HepG2 (cell line): ENCODE results near the gene THEM5. TPM values are rescaled to one million over a fixed set of nuclear protein-coding genes. Genes with fewer than 3 reads are reported as not detected.

ENCODE experiments used
- ATAC-seq: fragments of 200-7000 bp; cut with Tn5 transposase; 3 replicates; pipeline ENCODE4 v1.9.1; 2020; ENCODE audit warnings: mild to moderate bottlenecking, moderate library complexity
- BruUV-seq: library from RNA; stranded (reverse); fragments of 400-500 nt; replicated peaks from 2 replicates; lab custom pipeline; 2021; lab: Mats Ljungman, UMichigan
- CTCF ChIA-PET: fragments of 300-600 bp; formaldehyde crosslinking; extraction: SDS; loops from one replicate; lab custom pipeline; 2021; ENCODE audit warnings: low total read pairs, inconsistent platforms, low intra/inter-chr PET ratio; lab: Yijun Ruan, JAX
- POLR2A ChIA-PET: fragments of 350-600 bp; sonication (Branson Sonifier 250); formaldehyde crosslinking; loops from one replicate; lab custom pipeline; 2020; ENCODE audit warnings: antibody characterized with exemption, inconsistent platforms; lab: Yijun Ruan, JAX
- DNase-seq: peaks from one replicate; pipeline ENCODE4 v3.0.0-alpha.2; 2015; ENCODE audit warnings: low spot score
- FAIRE-seq: peaks from 3 replicates; lab custom pipeline; 2011; peaks lifted over from hg19 to GRCh38; lab: Jason Lieb, UNC
- H2AFZ ChIP-seq: one replicate; pipeline ENCODE4 v1.6.1; 2011; ENCODE audit warnings: low read length, inconsistent platforms
- H3K27ac ChIP-seq: fragments of 300-600 bp; 3 replicates; pipeline ENCODE4 v1.8.0; 2011; ENCODE audit warnings: mixed run types, mild to moderate bottlenecking, mixed read lengths, low read length, inconsistent platforms; ENCODE audit not compliant: insufficient read depth; ENCODE audit errors: extremely low read length
- H3K27me3 ChIP-seq, 2 experiments: fragments of 200-600 bp in 1 of 2; 2 replicates in 1 of 2; 3 replicates in 1 of 2; pipeline versions ENCODE4 v1.6.0 to v1.8.0; 2011; ENCODE audit warnings: low read length in 2 of 2, mild to moderate bottlenecking in 2 of 2, moderate library complexity in 2 of 2, inconsistent platforms in 1 of 2; ENCODE audit not compliant: insufficient read depth in 2 of 2, control insufficient read depth in 1 of 2
- H3K36me3 ChIP-seq, 2 experiments: fragments of 200-600 bp in 1 of 2; replicated peaks in 1 of 2; 2 replicates in 1 of 2; 3 replicates in 1 of 2; pipeline versions ENCODE4 v1.5.1 to v1.8.0; 2011; ENCODE audit warnings: low read length in 2 of 2, inconsistent platforms in 1 of 2; ENCODE audit not compliant: insufficient read depth in 2 of 2, control insufficient read depth in 1 of 2
- H3K4me1 ChIP-seq: 2 replicates; pipeline ENCODE4 v1.5.1; 2012; ENCODE audit warnings: low read length, inconsistent platforms; ENCODE audit not compliant: insufficient read depth
- H3K4me2 ChIP-seq: 2 replicates; pipeline ENCODE4 v1.6.0; 2011; ENCODE audit warnings: low read depth, low read length, inconsistent platforms
- H3K4me3 ChIP-seq, 3 experiments: fragments of 200-600 bp in 1 of 3; sonication (generic), shearing (Covaris generic) in 1 of 3; replicated peaks in 1 of 3; 2 replicates each; pipeline ENCODE4 v1.5.1; 2011 to 2016; ENCODE audit warnings: low read length in 3 of 3, inconsistent platforms in 2 of 3, low read depth in 2 of 3, mild to moderate bottlenecking in 2 of 3, control low read depth in 1 of 3, mixed read lengths in 1 of 3; ENCODE audit not compliant: insufficient read depth in 1 of 3
- H3K79me2 ChIP-seq: one replicate; pipeline ENCODE4 v1.6.1; 2011; ENCODE audit warnings: low read length, inconsistent platforms; ENCODE audit not compliant: insufficient read depth
- H3K9ac ChIP-seq: 2 replicates; pipeline ENCODE4 v1.6.0; 2011; ENCODE audit warnings: mild to moderate bottlenecking, low read depth, low read length, inconsistent platforms; ENCODE audit not compliant: insufficient read depth
- H3K9me3 ChIP-seq: 2 replicates; pipeline ENCODE4 v1.5.1; 2012; ENCODE audit warnings: mild to moderate bottlenecking, low read length
- H4K20me1 ChIP-seq: 2 replicates; pipeline ENCODE4 v1.6.0; 2011; ENCODE audit warnings: inconsistent platforms, mild to moderate bottlenecking, low read length, moderate library complexity; ENCODE audit not compliant: insufficient read depth
- ARNT2 ChIP-seq: sonication (generic); formaldehyde crosslinking; IDR thresholded peaks from 2 replicates; pipeline ENCODE4 v1.8.0; 2022; ENCODE audit warnings: mild to moderate bottlenecking, low read depth, missing genetic modification reagents, moderate library complexity
- ATF7 ChIP-seq, 2 experiments: fragments of 450-650 bp in 1 of 2; sonication (generic) in 1 of 2; formaldehyde crosslinking in 1 of 2; IDR thresholded peaks; 2 replicates each; pipeline versions ENCODE4 v1.4.0 to v1.6.1; 2016 to 2020; ENCODE audit warnings: antibody characterized with exemption in 1 of 2, mild to moderate bottlenecking in 1 of 2, missing genetic modification reagents in 1 of 2
- HDAC1 ChIP-seq: sonication (generic); formaldehyde crosslinking; IDR thresholded peaks from 2 replicates; pipeline ENCODE4 v1.5.1; 2020; ENCODE audit warnings: mild to moderate bottlenecking, missing genetic modification reagents
- HNRNPLL ChIP-seq: fragments of 200-400 bp; formaldehyde crosslinking; IDR thresholded peaks from 2 replicates; pipeline ENCODE4 v1.6.1; 2017; ENCODE audit warnings: mild to moderate bottlenecking, low read depth, low read length; ENCODE audit not compliant: poor library complexity, severe bottlenecking
- IKZF4 ChIP-seq: sonication (generic); formaldehyde crosslinking; IDR thresholded peaks from 2 replicates; pipeline ENCODE4 v1.5.1; 2020; ENCODE audit warnings: borderline replicate concordance, mild to moderate bottlenecking, low read depth, missing genetic modification reagents; ENCODE audit errors: not compliant biosample characterization
- KDM2A ChIP-seq: sonication (generic); formaldehyde crosslinking; IDR thresholded peaks from 2 replicates; pipeline ENCODE4 v1.4.0; 2020; ENCODE audit warnings: low read depth, missing genetic modification reagents, borderline replicate concordance
- MEF2D ChIP-seq: sonication (generic); formaldehyde crosslinking; IDR thresholded peaks from 2 replicates; pipeline ENCODE4 v1.5.1; 2020; ENCODE audit warnings: mild to moderate bottlenecking, missing genetic modification reagents
- NAIF1 ChIP-seq: sonication (generic); formaldehyde crosslinking; IDR thresholded peaks from 2 replicates; pipeline ENCODE4 v1.5.0; 2020; ENCODE audit warnings: mild to moderate bottlenecking, missing genetic modification reagents, borderline replicate concordance
- TCF12 ChIP-seq, 2 experiments: fragments of 450-650 bp in 1 of 2; sonication (generic) in 1 of 2; formaldehyde crosslinking in 1 of 2; IDR thresholded peaks; 2 replicates each; pipeline versions ENCODE4 v1.6.1 to v1.8.0; 2017 to 2022; ENCODE audit warnings: antibody characterized with exemption in 1 of 2, mild to moderate bottlenecking in 1 of 2, missing genetic modification reagents in 1 of 2, moderate library complexity in 1 of 2
- TOPORS ChIP-seq: sonication (generic); formaldehyde crosslinking; IDR thresholded peaks from 2 replicates; pipeline ENCODE4 v1.8.0; 2023; ENCODE audit warnings: mild to moderate bottlenecking, missing genetic modification reagents
- XRCC5 ChIP-seq: fragments of 200-400 bp; formaldehyde crosslinking; optimal IDR thresholded peaks from 2 replicates; pipeline ENCODE3; 2017; ENCODE audit warnings: mild to moderate bottlenecking, low read length
- ZBTB42 ChIP-seq: sonication (generic); formaldehyde crosslinking; IDR thresholded peaks from 2 replicates; pipeline ENCODE4 v1.5.0; 2020; ENCODE audit warnings: mild to moderate bottlenecking, missing genetic modification reagents
- ZNF17 ChIP-seq: sonication (generic); formaldehyde crosslinking; IDR thresholded peaks from 2 replicates; pipeline ENCODE4 v1.5.0; 2020; ENCODE audit warnings: mild to moderate bottlenecking, missing genetic modification reagents
- ZNF207 ChIP-seq: fragments of 450-650 bp; IDR thresholded peaks from 2 replicates; pipeline ENCODE4 v1.6.1; 2016; ENCODE audit warnings: antibody characterized with exemption, borderline replicate concordance
- ZNF232 ChIP-seq: sonication (generic); formaldehyde crosslinking; IDR thresholded peaks from 2 replicates; pipeline ENCODE4 v1.4.0; 2020; ENCODE audit warnings: missing genetic modification reagents, borderline replicate concordance
- ZNF430 ChIP-seq: sonication (generic); formaldehyde crosslinking; IDR thresholded peaks from 2 replicates; pipeline ENCODE4 v1.9.0; 2021; ENCODE audit warnings: mild to moderate bottlenecking, missing genetic modification reagents
- WGBS: methylation state at CpG from one replicate; pipeline ENCODE4 v1.1.6; 2017; ENCODE audit warnings: low lambda C conversion rate; 5-methylcytosine and 5-hydroxymethylcytosine counted together
- in situ Hi-C: cut with HindIII; loops from 2 replicates; pipeline ENCODE4 v1.10.0; 2017; ENCODE audit warnings: low pct_unique_long_range_greater_than_20kb; ENCODE audit not compliant: extremely low pct_ligation_motif_present
- intact Hi-C: fragments of 100-400 bp; cut with micrococcal nuclease; formaldehyde crosslinking; loops from one replicate; pipeline ENCODE4 v1.10.0; 2022; ENCODE audit not compliant: unreplicated experiment
- polyA plus RNA-seq, 8 experiments: library from polyadenylated mRNA; depleted of rRNA in 3 of 8; stranded (reverse) in 7 of 8; unstranded in 1 of 8; fragments of >200 nt; fragmentation: Illumina TruSeq in 4 of 8; extraction: Trizol in 4 of 8; gene quantifications; 2 replicates each; pipeline versions ENCODE4 v1.2.1 to v1.2.3, GENCODE V29; 2011 to 2016; ENCODE audit warnings: low read depth in 4 of 8, missing spikeins in 1 of 8, mixed read lengths in 1 of 8; ENCODE audit not compliant: insufficient read depth in 1 of 8
- total RNA-seq, 5 experiments: library from RNA; depleted of rRNA; stranded (reverse); fragments of >200 nt; fragmentation: Illumina TruSeq; extraction: Trizol; gene quantifications; 2 replicates each; pipeline ENCODE4 v1.2.3, GENCODE V29; 2016; ENCODE audit warnings: low read depth in 1 of 5
- TF ChIP-seq, protein P1 (sequence below): IDR thresholded peaks from 2 replicates; pipeline ENCODE4 v1.4.0; 2020; ENCODE audit warnings: mild to moderate bottlenecking, missing genetic modification reagents
- TF ChIP-seq, protein P2 (sequence below): sonication (generic); formaldehyde crosslinking; IDR thresholded peaks from 2 replicates; pipeline ENCODE4 v1.5.1; 2020; ENCODE audit warnings: missing genetic modification reagents, mild to moderate bottlenecking, borderline replicate concordance
- TF ChIP-seq, protein P3 (sequence below): sonication (generic); formaldehyde crosslinking; IDR thresholded peaks from 2 replicates; pipeline ENCODE4 v1.4.0; 2020; ENCODE audit warnings: missing genetic modification reagents

The THEM5 gene
- total and polyA plus RNA-seq, 2 of the 13 experiments (the other 11 are each of a cell fraction or from before 2014, with no cell fraction given) = not detected

DNA sequence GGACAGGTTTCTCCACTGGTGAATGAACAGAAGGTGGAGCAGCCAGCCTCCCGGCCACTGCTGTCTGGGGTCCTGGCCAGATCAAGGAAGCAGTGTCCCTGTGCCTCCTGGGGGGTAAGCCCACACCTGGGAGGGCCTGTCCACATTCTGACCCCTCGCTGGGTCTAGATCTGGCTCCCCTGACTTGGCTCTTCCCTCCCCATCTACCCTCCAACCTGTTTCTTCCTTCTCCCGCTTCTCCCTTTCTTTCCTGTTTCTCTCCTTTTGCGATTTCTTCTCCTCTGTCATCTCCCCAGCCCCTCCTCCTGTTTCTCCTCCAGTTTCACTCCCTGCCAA, 22.3 kb downstream of the THEM5 start:
- Histone ChIP-seq H3K27me3 (no peaks in the 10 kb centered on the region; a peak in 2 of 5 replicates), H3K79me2 (no peaks in the 10 kb centered on the region), H3K9me3 (no peaks in the 10 kb centered on the region), H3K4me2 (peak overlapping the region; percentile 100), H4K20me1 (no peaks in the 10 kb centered on the region), H3K4me3 (peak overlapping the region; percentile 60 to 83 (median 65)), H3K9ac (peak overlapping the region; percentile 74), H2AFZ (peak overlapping the region; percentile 47), H3K36me3 (no peaks in the 10 kb centered on the region), H3K4me1 (peaks cover 63% of the 10 kb centered on the region), H3K27ac (peak overlapping the region; percentile 57)
- WGBS = 2% methylated on average over 3 of the region's 4 CpGs
- BruUV-seq = TSS peak; percentile 60
- in situ Hi-C loops (loop anchor here (10.0 kb wide), 2 partner anchors 116 to 236 kb away; partner anchors contain the start of gene CELF3), intact Hi-C loops (loop anchor here (5.0 to 10.0 kb wide), 4 partner anchors 39 to 386 kb away; partner anchors contain the start of genes MRPL9, TDRKH and TUFT1)
- no peak for FAIRE-seq
- peak; percentile 1; the same call in 2 of the 3 replicates for ATAC-seq
- CTCF ChIA-PET = no interaction called here
- no peak for DNase-seq
- POLR2A ChIA-PET = interaction anchor here (0.9 to 2.0 kb wide), 6 partner anchors 9 to 459 kb away, joined by 3 to 10 read pairs (median 4); partner anchors contain the start of genes C2CD4D, MRPL9, SELENBP1 and SNX27
- TF ChIP-seq HNRNPLL (no peak), ZNF430 (CRISPR knock-in tag) (no peak; the same call in 1 of the 2 replicates), ZNF17 (no peak), ATF7 (IDR thresholded peaks at IDR 0.05) (no peak), ATF7 (CRISPR knock-in tag; IDR thresholded peaks at IDR 0.05) (no peak), HDAC1 (CRISPR knock-in tag) (0 out of 2 replicates have a peak, but pooled peaks have one; percentile 10), IKZF4 (no peak), TOPORS (no peak), MEF2D (CRISPR knock-in tag) (no peak), TCF12 (IDR thresholded peaks at IDR 0.05) (no peak), TCF12 (CRISPR knock-in tag; IDR thresholded peaks at IDR 0.05) (no peak), ARNT2 (CRISPR knock-in tag) (peak; percentile 42; the same call in 1 of the 2 replicates), NAIF1 (CRISPR knock-in tag) (no peak), XRCC5 (no peak), KDM2A (CRISPR knock-in tag) (no peak), ZNF232 (CRISPR knock-in tag) (no peak), ZBTB42 (no peak), ZNF207 (no peak)
- TF ChIP-seq, protein P1, sequence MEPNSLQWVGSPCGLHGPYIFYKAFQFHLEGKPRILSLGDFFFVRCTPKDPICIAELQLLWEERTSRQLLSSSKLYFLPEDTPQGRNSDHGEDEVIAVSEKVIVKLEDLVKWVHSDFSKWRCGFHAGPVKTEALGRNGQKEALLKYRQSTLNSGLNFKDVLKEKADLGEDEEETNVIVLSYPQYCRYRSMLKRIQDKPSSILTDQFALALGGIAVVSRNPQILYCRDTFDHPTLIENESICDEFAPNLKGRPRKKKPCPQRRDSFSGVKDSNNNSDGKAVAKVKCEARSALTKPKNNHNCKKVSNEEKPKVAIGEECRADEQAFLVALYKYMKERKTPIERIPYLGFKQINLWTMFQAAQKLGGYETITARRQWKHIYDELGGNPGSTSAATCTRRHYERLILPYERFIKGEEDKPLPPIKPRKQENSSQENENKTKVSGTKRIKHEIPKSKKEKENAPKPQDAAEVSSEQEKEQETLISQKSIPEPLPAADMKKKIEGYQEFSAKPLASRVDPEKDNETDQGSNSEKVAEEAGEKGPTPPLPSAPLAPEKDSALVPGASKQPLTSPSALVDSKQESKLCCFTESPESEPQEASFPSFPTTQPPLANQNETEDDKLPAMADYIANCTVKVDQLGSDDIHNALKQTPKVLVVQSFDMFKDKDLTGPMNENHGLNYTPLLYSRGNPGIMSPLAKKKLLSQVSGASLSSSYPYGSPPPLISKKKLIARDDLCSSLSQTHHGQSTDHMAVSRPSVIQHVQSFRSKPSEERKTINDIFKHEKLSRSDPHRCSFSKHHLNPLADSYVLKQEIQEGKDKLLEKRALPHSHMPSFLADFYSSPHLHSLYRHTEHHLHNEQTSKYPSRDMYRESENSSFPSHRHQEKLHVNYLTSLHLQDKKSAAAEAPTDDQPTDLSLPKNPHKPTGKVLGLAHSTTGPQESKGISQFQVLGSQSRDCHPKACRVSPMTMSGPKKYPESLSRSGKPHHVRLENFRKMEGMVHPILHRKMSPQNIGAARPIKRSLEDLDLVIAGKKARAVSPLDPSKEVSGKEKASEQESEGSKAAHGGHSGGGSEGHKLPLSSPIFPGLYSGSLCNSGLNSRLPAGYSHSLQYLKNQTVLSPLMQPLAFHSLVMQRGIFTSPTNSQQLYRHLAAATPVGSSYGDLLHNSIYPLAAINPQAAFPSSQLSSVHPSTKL (CRISPR knock-in tag) = no peak
- TF ChIP-seq, protein P2, sequence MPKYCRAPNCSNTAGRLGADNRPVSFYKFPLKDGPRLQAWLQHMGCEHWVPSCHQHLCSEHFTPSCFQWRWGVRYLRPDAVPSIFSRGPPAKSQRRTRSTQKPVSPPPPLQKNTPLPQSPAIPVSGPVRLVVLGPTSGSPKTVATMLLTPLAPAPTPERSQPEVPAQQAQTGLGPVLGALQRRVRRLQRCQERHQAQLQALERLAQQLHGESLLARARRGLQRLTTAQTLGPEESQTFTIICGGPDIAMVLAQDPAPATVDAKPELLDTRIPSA (CRISPR knock-in tag) = no peak
- TF ChIP-seq, protein P3, sequence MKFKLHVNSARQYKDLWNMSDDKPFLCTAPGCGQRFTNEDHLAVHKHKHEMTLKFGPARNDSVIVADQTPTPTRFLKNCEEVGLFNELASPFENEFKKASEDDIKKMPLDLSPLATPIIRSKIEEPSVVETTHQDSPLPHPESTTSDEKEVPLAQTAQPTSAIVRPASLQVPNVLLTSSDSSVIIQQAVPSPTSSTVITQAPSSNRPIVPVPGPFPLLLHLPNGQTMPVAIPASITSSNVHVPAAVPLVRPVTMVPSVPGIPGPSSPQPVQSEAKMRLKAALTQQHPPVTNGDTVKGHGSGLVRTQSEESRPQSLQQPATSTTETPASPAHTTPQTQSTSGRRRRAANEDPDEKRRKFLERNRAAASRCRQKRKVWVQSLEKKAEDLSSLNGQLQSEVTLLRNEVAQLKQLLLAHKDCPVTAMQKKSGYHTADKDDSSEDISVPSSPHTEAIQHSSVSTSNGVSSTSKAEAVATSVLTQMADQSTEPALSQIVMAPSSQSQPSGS = no peak
